Neural progenitor cell (in vitro differentiated cells): Measurements from ENCODE around the gene GIMAP1. TPM values are rescaled to one million over a fixed set of nuclear protein-coding genes. Genes with fewer than 3 reads are reported as not detected.
A peak's percentile ranks its signal among the peaks of the same experiment; 100 is the strongest.

Experiments
- DNase-seq: peaks from one replicate; pipeline ENCODE4 v3.0.0-alpha.2; 2016; ENCODE audit warnings: low spot score
- H2AFZ ChIP-seq: fragments of 200-600 bp; sonication (generic); replicated peaks from 2 replicates; pipeline ENCODE4 v1.6.1; 2016; ENCODE audit warnings: antibody characterized with exemption
- H3F3A ChIP-seq: fragments of 200-600 bp; sonication (generic); 2 replicates; pipeline ENCODE4 v1.6.1; 2016; ENCODE audit warnings: antibody characterized with exemption, low read depth
- H3K27ac ChIP-seq: fragments of 200-600 bp; sonication (generic); 2 replicates; pipeline ENCODE4 v1.5.1; 2016; ENCODE audit warnings: mild to moderate bottlenecking
- H3K27me3 ChIP-seq: fragments of 200-600 bp; sonication (generic); 2 replicates; pipeline ENCODE4 v1.6.1; 2016; ENCODE audit warnings: mild to moderate bottlenecking, moderate library complexity
- H3K36me3 ChIP-seq: fragments of 200-600 bp; sonication (generic); 2 replicates; pipeline ENCODE4 v1.5.1; 2016
- H3K4me1 ChIP-seq: fragments of 200-600 bp; sonication (generic); 2 replicates; pipeline ENCODE4 v1.6.1; 2016; ENCODE audit warnings: mixed run types
- H3K4me2 ChIP-seq: fragments of 200-600 bp; sonication (generic); 2 replicates; pipeline ENCODE4 v1.6.1; 2016
- H3K4me3 ChIP-seq: fragments of 200-600 bp; sonication (generic); 2 replicates; pipeline ENCODE4 v1.5.1; 2016
- H3K79me2 ChIP-seq: fragments of 200-600 bp; sonication (generic); 2 replicates; pipeline ENCODE4 v1.6.1; 2016; ENCODE audit warnings: low read depth
- H3K9ac ChIP-seq: fragments of 200-600 bp; sonication (generic); 2 replicates; pipeline ENCODE4 v1.6.1; 2016
- H3K9me3 ChIP-seq: fragments of 200-600 bp; sonication (generic); 2 replicates; pipeline ENCODE4 v1.5.1; 2016; ENCODE audit warnings: low read depth
- H4K20me1 ChIP-seq: fragments of 200-600 bp; sonication (generic); 2 replicates; pipeline ENCODE4 v1.6.1; 2016; ENCODE audit warnings: low read depth
- H3K27ac Mint-ChIP-seq: 3 replicates; pipeline ENCODE4 v1.8.0; 2021; ENCODE audit warnings: mixed read lengths
- H3K27me3 Mint-ChIP-seq: 2 replicates; pipeline ENCODE4 v1.8.0; 2022; ENCODE audit warnings: low read depth, mild to moderate bottlenecking, inconsistent platforms, moderate library complexity, mixed read lengths; ENCODE audit not compliant: insufficient read depth
- H3K36me3 Mint-ChIP-seq: 3 replicates; pipeline ENCODE4 v1.8.0; 2021; ENCODE audit warnings: mixed read lengths
- H3K4me1 Mint-ChIP-seq: 3 replicates; pipeline ENCODE4 v1.8.0; 2021; ENCODE audit warnings: mixed read lengths
- H3K4me3 Mint-ChIP-seq: 3 replicates; pipeline ENCODE4 v1.8.0; 2021; ENCODE audit warnings: mild to moderate bottlenecking, moderate library complexity, mixed read lengths
- H3K9me3 Mint-ChIP-seq: 3 replicates; pipeline ENCODE4 v1.8.0; 2020; ENCODE audit warnings: mixed read lengths
- EZH2 ChIP-seq: fragments of 200-600 bp; sonication (generic); IDR thresholded peaks from 2 replicates; pipeline ENCODE4 v1.6.1; 2017; ENCODE audit warnings: antibody characterized with exemption, mild to moderate bottlenecking, moderate library complexity
- EZH2phosphoT487 ChIP-seq: fragments of 200-600 bp; sonication (generic); IDR thresholded peaks from 2 replicates; pipeline ENCODE4 v1.6.1; 2017; ENCODE audit warnings: antibody characterized with exemption
- total RNA-seq: library from RNA; depleted of rRNA; stranded (reverse); fragments of >200 nt; gene quantifications from 2 replicates; pipeline ENCODE4 v1.2.3, GENCODE V29; 2015; ENCODE audit warnings: low replicate concordance
- TF ChIP-seq, protein P1 (sequence below): fragments of 200-600 bp; sonication (generic); IDR thresholded peaks from 2 replicates; pipeline ENCODE4 v1.5.1; 2017; ENCODE audit warnings: antibody characterized with exemption, mild to moderate bottlenecking

The GIMAP1 gene
- total RNA-seq, 1 donor from 2014 or later, result not detected

DNA sequence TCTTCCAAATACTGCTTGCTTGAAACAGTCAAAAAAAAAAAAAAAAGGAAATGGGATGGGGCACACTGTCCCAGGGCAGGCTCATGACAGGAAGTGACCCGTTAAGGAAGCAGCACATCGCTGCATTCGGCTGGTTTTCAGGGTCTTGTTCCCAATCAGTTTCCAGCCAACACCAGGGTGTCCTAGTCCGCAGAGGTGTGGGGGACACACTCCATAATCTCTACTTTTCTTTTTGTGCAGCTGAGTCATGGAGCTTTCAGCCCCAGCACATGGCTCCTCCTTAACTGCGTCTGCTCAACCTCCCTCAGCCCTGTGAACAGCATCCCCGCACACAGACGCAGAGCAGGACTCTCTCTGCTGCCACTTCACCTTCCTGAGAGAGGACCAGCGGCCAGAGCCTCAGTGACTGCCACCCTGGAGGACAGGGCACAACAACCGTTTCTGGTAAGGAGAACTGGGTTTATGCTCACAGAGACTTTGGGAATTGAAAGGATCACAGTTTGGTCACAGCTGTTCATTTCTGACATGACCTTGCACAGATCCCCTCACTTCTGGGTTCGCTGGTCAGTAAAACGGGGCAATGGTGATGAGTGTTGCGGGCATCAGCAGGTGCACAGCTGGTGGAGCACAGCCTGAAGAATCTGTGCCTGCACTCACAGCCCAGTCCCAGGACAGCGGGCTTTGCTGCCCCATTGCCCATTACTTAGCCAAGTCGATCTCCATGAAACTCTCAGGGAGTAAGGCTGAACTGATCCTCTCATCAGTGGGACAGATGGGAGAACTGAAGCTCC, 21.0 kb downstream of the GIMAP1 start, which contains the start of gene GIMAP5:
Gene GIMAP5 (plus strand): TSS at position 154 of the 791 bp plus-strand sequence. CDS start 3,467 bp downstream, outside the sequence.
- no peaks in the 10 kb centered on the region for H3F3A ChIP-seq
- no peaks in the 10 kb centered on the region for H3K9me3 ChIP-seq
- no peak for DNase-seq
- H4K20me1 ChIP-seq, result no peaks in the 10 kb centered on the region
- peak within 1 kb of the TSS; percentile 39 for H3K4me2 ChIP-seq
- no peak within 1 kb of the TSS for H3K9ac ChIP-seq
- TF ChIP-seq EZH2phosphoT487, result no peak
- no peak for TF ChIP-seq EZH2
- TF ChIP-seq, protein P1, sequence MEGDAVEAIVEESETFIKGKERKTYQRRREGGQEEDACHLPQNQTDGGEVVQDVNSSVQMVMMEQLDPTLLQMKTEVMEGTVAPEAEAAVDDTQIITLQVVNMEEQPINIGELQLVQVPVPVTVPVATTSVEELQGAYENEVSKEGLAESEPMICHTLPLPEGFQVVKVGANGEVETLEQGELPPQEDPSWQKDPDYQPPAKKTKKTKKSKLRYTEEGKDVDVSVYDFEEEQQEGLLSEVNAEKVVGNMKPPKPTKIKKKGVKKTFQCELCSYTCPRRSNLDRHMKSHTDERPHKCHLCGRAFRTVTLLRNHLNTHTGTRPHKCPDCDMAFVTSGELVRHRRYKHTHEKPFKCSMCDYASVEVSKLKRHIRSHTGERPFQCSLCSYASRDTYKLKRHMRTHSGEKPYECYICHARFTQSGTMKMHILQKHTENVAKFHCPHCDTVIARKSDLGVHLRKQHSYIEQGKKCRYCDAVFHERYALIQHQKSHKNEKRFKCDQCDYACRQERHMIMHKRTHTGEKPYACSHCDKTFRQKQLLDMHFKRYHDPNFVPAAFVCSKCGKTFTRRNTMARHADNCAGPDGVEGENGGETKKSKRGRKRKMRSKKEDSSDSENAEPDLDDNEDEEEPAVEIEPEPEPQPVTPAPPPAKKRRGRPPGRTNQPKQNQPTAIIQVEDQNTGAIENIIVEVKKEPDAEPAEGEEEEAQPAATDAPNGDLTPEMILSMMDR, result no peak
- H3K4me1 Mint-ChIP-seq, result peaks cover 19% of the 10 kb centered on the region
- H3K27ac ChIP-seq, result no peak within 1 kb of the TSS
- no peaks in the 10 kb centered on the region for H3K79me2 ChIP-seq
- H3K4me3 ChIP-seq, result no peak within 1 kb of the TSS
- no peak within 1 kb of the TSS for H2AFZ ChIP-seq
- no peak within 1 kb of the TSS for H3K4me3 Mint-ChIP-seq
- no peaks in the 10 kb centered on the region for H3K36me3 Mint-ChIP-seq
- no peaks in the 10 kb centered on the region for H3K36me3 ChIP-seq
- peaks cover 100% of the 10 kb centered on the region for H3K27me3 ChIP-seq
- H3K9me3 Mint-ChIP-seq, result peaks cover 5% of the 10 kb centered on the region
- peaks cover 18% of the 10 kb centered on the region for H3K27me3 Mint-ChIP-seq
- H3K27ac Mint-ChIP-seq, result no peak within 1 kb of the TSS
- peaks cover 16% of the 10 kb centered on the region for H3K4me1 ChIP-seq

DNA sequence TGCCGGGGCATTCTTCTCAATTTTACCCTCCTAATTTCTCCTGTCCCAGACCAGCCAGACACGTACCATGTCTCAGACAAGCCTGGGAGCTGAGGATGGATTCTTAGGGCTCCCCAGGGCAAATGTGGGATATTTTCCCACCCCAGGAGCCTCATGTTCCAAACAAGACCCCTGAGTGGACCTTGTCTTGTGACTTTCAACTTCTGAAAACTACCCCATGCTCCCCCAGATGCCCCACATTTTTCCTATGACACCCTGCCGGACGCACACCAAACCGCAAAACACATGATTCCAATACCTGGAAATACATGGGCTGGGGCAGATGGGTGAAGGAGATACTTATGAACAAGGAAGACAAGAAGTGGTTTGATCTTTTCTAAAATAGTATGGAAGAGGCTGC, 21.7 kb downstream of the GIMAP1 start:
- H3K9me3 ChIP-seq, result no peaks in the 10 kb centered on the region
- no peak overlapping the region for H3K27ac Mint-ChIP-seq
- H3K4me2 ChIP-seq, result no peak overlapping the region
- H3K27me3 ChIP-seq, result peaks cover 100% of the 10 kb centered on the region
- H3K27ac ChIP-seq, result no peak overlapping the region
- no peak overlapping the region for H3K4me3 ChIP-seq
- H3K4me1 ChIP-seq, result peaks cover 16% of the 10 kb centered on the region
- TF ChIP-seq EZH2, result no peak
- TF ChIP-seq, protein P1, result no peak
- TF ChIP-seq EZH2phosphoT487, result no peak
- no peaks in the 10 kb centered on the region for H3K36me3 Mint-ChIP-seq
- H3K36me3 ChIP-seq, result no peaks in the 10 kb centered on the region
- peaks cover 19% of the 10 kb centered on the region for H3K4me1 Mint-ChIP-seq
- peaks cover 18% of the 10 kb centered on the region for H3K27me3 Mint-ChIP-seq
- H3F3A ChIP-seq, result no peaks in the 10 kb centered on the region
- no peak for DNase-seq
- H3K9me3 Mint-ChIP-seq, result peaks cover 5% of the 10 kb centered on the region
- no peaks in the 10 kb centered on the region for H3K79me2 ChIP-seq
- no peak overlapping the region for H2AFZ ChIP-seq
- no peak overlapping the region for H3K4me3 Mint-ChIP-seq
- H4K20me1 ChIP-seq, result no peaks in the 10 kb centered on the region
- H3K9ac ChIP-seq, result no peak overlapping the region

DNA sequence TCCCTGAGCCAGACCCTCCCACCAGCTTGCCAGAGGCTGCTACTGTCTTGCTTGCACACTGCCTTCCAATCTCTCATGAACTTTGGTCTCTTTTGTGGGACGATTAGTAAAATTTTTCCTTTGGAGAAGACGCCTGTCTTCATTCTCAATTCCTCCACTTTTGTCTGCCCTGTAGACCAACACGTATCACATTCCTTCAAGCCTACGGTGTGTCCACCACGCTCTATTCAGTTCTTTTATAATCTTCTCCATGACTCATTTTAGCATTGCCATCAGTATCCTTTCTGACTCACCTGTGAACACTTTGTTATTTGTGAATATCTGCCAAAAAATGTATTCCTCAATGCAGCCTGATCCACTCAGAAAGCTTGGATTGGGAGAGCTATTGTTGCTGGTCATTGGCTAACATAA, 22.2 kb downstream of the GIMAP1 start:
- Histone ChIP-seq H3F3A (no peaks in the 10 kb centered on the region), H3K36me3 (no peaks in the 10 kb centered on the region), H3K79me2 (no peaks in the 10 kb centered on the region), H3K9me3 (no peaks in the 10 kb centered on the region), H3K4me2 (no peak overlapping the region), H3K4me3 (no peak overlapping the region), H3K4me1 (peaks cover 16% of the 10 kb centered on the region), H4K20me1 (no peaks in the 10 kb centered on the region), H3K27me3 (peaks cover 100% of the 10 kb centered on the region), H3K9ac (no peak overlapping the region), H2AFZ (no peak overlapping the region), H3K27ac (no peak overlapping the region)
- Mint-ChIP-seq H3K4me1 (peaks cover 19% of the 10 kb centered on the region), H3K27me3 (peaks cover 16% of the 10 kb centered on the region), H3K27ac (no peak overlapping the region), H3K9me3 (peaks cover 5% of the 10 kb centered on the region), H3K4me3 (no peak overlapping the region), H3K36me3 (no peaks in the 10 kb centered on the region)
- TF ChIP-seq EZH2phosphoT487 (no peak), EZH2 (no peak)
- TF ChIP-seq, protein P1, result no peak
- DNase-seq, result no peak
